ENCODE measurements around the gene MEF2C.

GRCh38 chr5:88799938-88800535 is 82.9 kb downstream of the MEF2C start:
- no peak for TF ChIP-seq CTCF (IDR thresholded peaks at IDR 0.05)
- TF ChIP-seq EP300 (IDR thresholded peaks at IDR 0.05): no peak
- TF ChIP-seq POLR2AphosphoS5 (IDR thresholded peaks at IDR 0.05): no peak

All from sigmoid colon (tissue), 4 donors.